GM12865 (cell line): ENCODE measurements around the gene TC2N.

Experiments
- DNase-seq: peaks from one replicate; pipeline ENCODE4 v3.0.0; 2010; ENCODE audit warnings: low read depth
- H3K4me3 ChIP-seq: 2 replicates; pipeline ENCODE4 v1.5.1; 2011; ENCODE audit warnings: mild to moderate bottlenecking, low read depth, low read length, control low read depth
- TF ChIP-seq, protein P1 (sequence below): IDR thresholded peaks from 2 replicates; pipeline ENCODE4 v1.5.1; 2011; ENCODE audit warnings: low read length, control low read depth, low read depth, inconsistent platforms; ENCODE audit not compliant: insufficient read depth; ENCODE audit errors: missing control alignments

TC2N gene

GRCh38 chr14:91867316-91867988, at the start of gene TC2N:
TSS of gene TC2N (minus strand) at chr14:91867536. CDS start at chr14:91813769, 53,767 bp downstream.
- TF ChIP-seq, protein P1, sequence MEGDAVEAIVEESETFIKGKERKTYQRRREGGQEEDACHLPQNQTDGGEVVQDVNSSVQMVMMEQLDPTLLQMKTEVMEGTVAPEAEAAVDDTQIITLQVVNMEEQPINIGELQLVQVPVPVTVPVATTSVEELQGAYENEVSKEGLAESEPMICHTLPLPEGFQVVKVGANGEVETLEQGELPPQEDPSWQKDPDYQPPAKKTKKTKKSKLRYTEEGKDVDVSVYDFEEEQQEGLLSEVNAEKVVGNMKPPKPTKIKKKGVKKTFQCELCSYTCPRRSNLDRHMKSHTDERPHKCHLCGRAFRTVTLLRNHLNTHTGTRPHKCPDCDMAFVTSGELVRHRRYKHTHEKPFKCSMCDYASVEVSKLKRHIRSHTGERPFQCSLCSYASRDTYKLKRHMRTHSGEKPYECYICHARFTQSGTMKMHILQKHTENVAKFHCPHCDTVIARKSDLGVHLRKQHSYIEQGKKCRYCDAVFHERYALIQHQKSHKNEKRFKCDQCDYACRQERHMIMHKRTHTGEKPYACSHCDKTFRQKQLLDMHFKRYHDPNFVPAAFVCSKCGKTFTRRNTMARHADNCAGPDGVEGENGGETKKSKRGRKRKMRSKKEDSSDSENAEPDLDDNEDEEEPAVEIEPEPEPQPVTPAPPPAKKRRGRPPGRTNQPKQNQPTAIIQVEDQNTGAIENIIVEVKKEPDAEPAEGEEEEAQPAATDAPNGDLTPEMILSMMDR, result no peak
- peak; percentile 69 for DNase-seq
- no peak within 1 kb of the TSS for H3K4me3 ChIP-seq

DNA sequence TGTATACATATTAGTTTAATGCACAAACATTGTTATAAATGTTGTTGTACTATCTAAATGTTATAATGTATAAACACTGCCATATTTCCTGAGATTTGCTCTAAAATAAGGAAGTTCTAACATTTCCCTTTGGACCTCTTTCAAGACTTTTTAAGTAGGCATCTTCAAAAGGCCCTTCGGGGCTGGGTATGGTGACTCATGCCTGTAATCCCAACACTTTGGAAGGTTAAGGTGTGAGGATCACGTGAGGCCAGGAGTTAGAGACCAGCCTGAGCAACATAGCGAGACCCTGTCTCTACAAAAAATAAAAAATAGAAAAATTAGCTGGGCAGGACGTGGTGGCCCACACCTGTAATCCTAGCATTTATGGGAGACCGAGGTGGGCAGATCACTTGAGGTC, 44.7 kb upstream of the TC2N start:
- no peak for DNase-seq

GRCh38 chr14:91911474-91912032, 44.2 kb upstream of the TC2N start:
- no peak overlapping the region for H3K4me3 ChIP-seq
- TF ChIP-seq, protein P1, result peak; percentile 32
- DNase-seq, result peak; percentile 53

More for the DNA sequence above, 44.7 kb upstream of the TC2N start:
- H3K4me3 ChIP-seq, result no peak overlapping the region
- TF ChIP-seq, protein P1, result no peak

GRCh38 chr14:91910196-91910595, 42.9 kb upstream of the TC2N start:
- TF ChIP-seq, protein P1, result no peak
- no peak overlapping the region for H3K4me3 ChIP-seq
- DNase-seq, result no peak

DNA sequence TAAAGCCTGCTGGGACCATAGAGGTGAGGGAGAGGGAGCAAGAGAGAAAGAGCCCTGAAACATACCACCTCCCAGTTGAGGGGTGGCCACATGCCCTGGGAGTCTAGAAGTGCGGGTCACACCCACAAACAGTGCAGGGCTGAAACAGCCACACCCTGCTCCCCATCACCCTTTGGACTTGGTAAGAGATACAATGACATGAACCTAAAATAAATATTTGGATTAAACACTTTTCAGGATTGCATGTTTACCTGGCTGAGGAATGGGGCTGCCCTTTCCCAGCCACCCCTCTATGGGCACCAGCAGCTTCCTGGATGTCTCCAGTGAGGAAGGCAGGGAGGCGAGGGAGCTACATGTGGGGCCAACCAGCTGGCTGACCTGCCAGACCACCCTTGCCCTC, 39.0 kb upstream of the TC2N start:
- DNase-seq, result no peak
- no peak overlapping the region for H3K4me3 ChIP-seq
- TF ChIP-seq, protein P1, result no peak

DNA sequence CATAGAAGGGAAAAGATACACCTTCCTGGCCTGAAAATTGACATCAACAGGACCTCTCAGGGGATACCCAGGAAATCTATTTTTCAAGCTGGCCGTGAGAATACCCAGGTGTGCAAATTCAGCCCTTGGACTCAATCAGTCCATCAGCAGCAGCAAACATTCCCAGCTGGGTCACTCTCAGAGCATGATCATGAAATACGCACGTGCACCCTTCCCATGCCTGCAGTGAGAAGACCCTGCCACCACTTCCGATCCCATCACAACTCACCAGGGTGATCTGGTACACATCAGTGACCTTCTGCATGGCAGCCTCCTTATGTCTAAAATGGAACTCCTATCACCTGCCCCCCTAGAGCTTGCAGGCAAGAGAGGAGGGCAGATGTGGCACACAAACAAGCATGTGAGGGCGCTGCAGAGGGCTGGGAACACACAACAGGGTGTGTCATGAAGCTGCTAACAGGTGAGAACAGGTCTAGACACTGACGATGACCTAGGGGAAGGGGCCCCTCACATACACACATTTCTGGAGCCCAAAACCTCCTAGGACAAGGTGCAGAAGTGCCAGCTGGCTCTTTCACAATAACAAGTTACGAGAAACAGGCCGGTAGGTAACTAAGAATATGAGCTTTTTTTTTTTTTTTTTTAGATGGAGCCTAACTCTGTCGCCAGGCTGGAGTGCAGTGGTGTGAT, 37.8 kb upstream of the TC2N start:
- H3K4me3 ChIP-seq, result no peak overlapping the region
- DNase-seq, result no peak
- TF ChIP-seq, protein P1, result no peak
